H9 (cell line): ENCODE data around the gene ZC3H7B. TPM values are rescaled to one million over a fixed set of nuclear protein-coding genes. Genes with fewer than 3 reads are reported as not detected.
A peak's percentile ranks its signal among the peaks of the same experiment; 100 is the strongest.

Source experiments
- DNase-seq: peaks from one replicate; pipeline ENCODE4 v3.0.0-alpha.2; 2017
- H2AFZ ChIP-seq: one replicate; pipeline ENCODE4 v1.6.1; 2013; ENCODE audit warnings: mild to moderate bottlenecking, low read length, control low read depth, moderate library complexity
- H2AK5ac ChIP-seq: 2 replicates; pipeline ENCODE4 v1.6.1; 2013; ENCODE audit warnings: low read length, control low read depth, mixed read lengths; ENCODE audit not compliant: insufficient read length
- H2BK120ac ChIP-seq: one replicate; pipeline ENCODE4 v1.6.1; 2013; ENCODE audit warnings: low read depth, mild to moderate bottlenecking, low read length, control low read depth, inconsistent platforms; ENCODE audit not compliant: poor library complexity, severe bottlenecking
- H2BK12ac ChIP-seq: 2 replicates; pipeline ENCODE4 v1.6.1; 2013; ENCODE audit warnings: low read length, control low read depth, mixed read lengths, low read depth; ENCODE audit not compliant: insufficient read length
- H2BK15ac ChIP-seq: 2 replicates; pipeline ENCODE4 v1.6.1; 2013; ENCODE audit warnings: low read depth, low read length, control low read depth
- H2BK20ac ChIP-seq: one replicate; pipeline ENCODE4 v1.6.1; 2013; ENCODE audit warnings: low read depth, mild to moderate bottlenecking, low read length, control low read depth, inconsistent platforms; ENCODE audit not compliant: poor library complexity, severe bottlenecking
- H2BK5ac ChIP-seq: 2 replicates; pipeline ENCODE4 v1.6.1; 2013; ENCODE audit warnings: low read length, control low read depth, mixed read lengths; ENCODE audit not compliant: insufficient read length
- H3K14ac ChIP-seq: 2 replicates; pipeline ENCODE4 v1.6.1; 2013; ENCODE audit warnings: low read length, control low read depth; ENCODE audit not compliant: insufficient read depth
- H3K18ac ChIP-seq: 2 replicates; pipeline ENCODE4 v1.6.1; 2013; ENCODE audit warnings: low read depth, mild to moderate bottlenecking, mixed read lengths, low read length, control low read depth; ENCODE audit not compliant: insufficient read length
- H3K23ac ChIP-seq: 2 replicates; pipeline ENCODE4 v1.6.1; 2013; ENCODE audit warnings: low read length, control low read depth, mixed read lengths, low read depth; ENCODE audit not compliant: insufficient read length
- H3K23me2 ChIP-seq: 2 replicates; pipeline ENCODE4 v1.6.1; 2013; ENCODE audit warnings: low read depth, mild to moderate bottlenecking, mixed read lengths, low read length, control low read depth; ENCODE audit not compliant: insufficient read length, poor library complexity, severe bottlenecking
- H3K27ac ChIP-seq: 2 replicates; pipeline ENCODE4 v1.5.1; 2013; ENCODE audit warnings: low read length, control low read depth, mixed read lengths, low read depth; ENCODE audit not compliant: insufficient read length
- H3K27me3 ChIP-seq: 2 replicates; pipeline ENCODE4 v1.6.1; 2013; ENCODE audit warnings: low read length, control low read depth, inconsistent platforms; ENCODE audit not compliant: insufficient read depth
- H3K4ac ChIP-seq: 2 replicates; pipeline ENCODE4 v1.6.1; 2013; ENCODE audit warnings: low read depth, mild to moderate bottlenecking, control low read depth, inconsistent platforms, low read length, moderate library complexity
- H3K4me1 ChIP-seq: 2 replicates; pipeline ENCODE4 v1.6.1; 2013; ENCODE audit warnings: low read length, control low read depth, inconsistent platforms; ENCODE audit not compliant: insufficient read depth
- H3K4me2 ChIP-seq: 2 replicates; pipeline ENCODE4 v1.6.1; 2013; ENCODE audit warnings: low read length, control low read depth, mixed read lengths; ENCODE audit not compliant: insufficient read length, insufficient read depth
- H3K56ac ChIP-seq: 2 replicates; pipeline ENCODE4 v1.6.1; 2013; ENCODE audit warnings: low read depth, mild to moderate bottlenecking, mixed read lengths, low read length, control low read depth; ENCODE audit not compliant: insufficient read length
- H3K79me1 ChIP-seq: 2 replicates; pipeline ENCODE4 v1.6.1; 2013; ENCODE audit warnings: low read depth, mild to moderate bottlenecking, moderate library complexity, low read length, control low read depth, inconsistent platforms; ENCODE audit not compliant: insufficient read depth, poor library complexity, severe bottlenecking
- H3K79me2 ChIP-seq: 2 replicates; pipeline ENCODE4 v1.6.1; 2013; ENCODE audit warnings: low read length, control low read depth, inconsistent platforms; ENCODE audit not compliant: insufficient read depth
- H3K9ac ChIP-seq: 2 replicates; pipeline ENCODE4 v1.6.1; 2013; ENCODE audit warnings: low read length, control low read depth, mixed read lengths; ENCODE audit not compliant: insufficient read length; ENCODE audit errors: extremely low read depth
- H3K9me3 ChIP-seq: one replicate; pipeline ENCODE4 v1.6.1; 2013; ENCODE audit warnings: low read depth, low read length, inconsistent platforms; ENCODE audit not compliant: control insufficient read depth
- H3T11ph ChIP-seq: one replicate; pipeline ENCODE4 v1.6.1; 2013; ENCODE audit warnings: mild to moderate bottlenecking, low read length, control low read depth, inconsistent platforms
- H4K20me1 ChIP-seq: one replicate; pipeline ENCODE4 v1.6.1; 2013; ENCODE audit not compliant: control insufficient read depth, insufficient read length, insufficient read depth
- H4K5ac ChIP-seq: 2 replicates; pipeline ENCODE4 v1.6.1; 2013; ENCODE audit warnings: low read depth, mild to moderate bottlenecking, mixed read lengths, low read length, control low read depth; ENCODE audit not compliant: insufficient read length
- H4K8ac ChIP-seq: replicated peaks from 2 replicates; pipeline ENCODE4 v1.6.1; 2013; ENCODE audit warnings: low read length, control low read depth, mixed read lengths, low read depth; ENCODE audit not compliant: insufficient read length
- H4K91ac ChIP-seq: 2 replicates; pipeline ENCODE4 v1.6.1; 2013; ENCODE audit warnings: low read depth, mild to moderate bottlenecking, moderate library complexity, mixed read lengths, low read length, control low read depth; ENCODE audit not compliant: insufficient read length
- H3K27ac Mint-ChIP-seq, 3 experiments: 2 replicates in 2 of 3; 3 replicates in 1 of 3; pipeline ENCODE4 v1.8.0; 2020 to 2021; ENCODE audit warnings: mixed read lengths in 3 of 3, mild to moderate bottlenecking in 1 of 3, moderate library complexity in 1 of 3
- H3K27me3 Mint-ChIP-seq: 2 replicates; pipeline ENCODE4 v1.8.0; 2021; ENCODE audit warnings: low read depth, mild to moderate bottlenecking, moderate library complexity, mixed read lengths
- H3K36me3 Mint-ChIP-seq, 3 experiments: 2 replicates in 2 of 3; 3 replicates in 1 of 3; pipeline ENCODE4 v1.8.0; 2020 to 2021; ENCODE audit warnings: low read depth in 3 of 3, mixed read lengths in 3 of 3; ENCODE audit not compliant: insufficient read depth in 1 of 3
- H3K4me1 Mint-ChIP-seq, 2 experiments: 2 replicates each; pipeline ENCODE4 v1.8.0; 2020; ENCODE audit warnings: mixed read lengths in 2 of 2
- H3K4me3 Mint-ChIP-seq, 2 experiments: 2 replicates in 1 of 2; 3 replicates in 1 of 2; pipeline ENCODE4 v1.8.0; 2020 to 2021; ENCODE audit warnings: mild to moderate bottlenecking in 2 of 2, mixed read lengths in 2 of 2, moderate library complexity in 1 of 2
- H3K9me3 Mint-ChIP-seq, 2 experiments: 2 replicates in 1 of 2; 3 replicates in 1 of 2; pipeline ENCODE4 v1.8.0; 2020; ENCODE audit warnings: mild to moderate bottlenecking in 2 of 2, mixed read lengths in 2 of 2, moderate library complexity in 1 of 2
- CTCF ChIP-seq: fragments of 200-600 bp; sonication (generic); conservative IDR thresholded peaks from 3 replicates; pipeline ENCODE4 v1.8.0; 2021; ENCODE audit warnings: antibody characterized with exemption, mild to moderate bottlenecking
- WGBS: extraction: QIAGEN DNeasy Blood & Tissue Kit; methylation state at CpG from one replicate; pipeline ENCODE4 v1.1.7; 2013; ENCODE audit warnings: missing lambda C conversion rate, low lambda C conversion rate, mixed read lengths; ENCODE audit not compliant: insufficient read length; ENCODE audit errors: extremely low coverage; 5-methylcytosine and 5-hydroxymethylcytosine counted together
- total RNA-seq: library from RNA; stranded (reverse); gene quantifications from 2 replicates; pipeline ENCODE4 v1.2.1, GENCODE V29; 2021

Gene ZC3H7B
- total RNA-seq, 1 experiment from 2014 or later, result 69.3 TPM

- Histone ChIP-seq H2AFZ (peak within 1 kb of the TSS; percentile 44), H2BK120ac (no peak within 1 kb of the TSS), H3K4me2 (peak within 1 kb of the TSS; percentile 96), H3K9me3 (no peaks in the 10 kb centered on the region), H4K5ac (no peak within 1 kb of the TSS), H4K20me1 (no peaks in the 10 kb centered on the region), H3K56ac (no peak within 1 kb of the TSS), H3K27ac (peak within 1 kb of the TSS; percentile 82), H3K18ac (peak within 1 kb of the TSS; percentile 88), H3K27me3 (no peaks in the 10 kb centered on the region), H2BK5ac (peak within 1 kb of the TSS; percentile 90), H2AK5ac (no peak within 1 kb of the TSS), H3K4ac (no peak within 1 kb of the TSS), H2BK12ac (no peak within 1 kb of the TSS), H3K23ac (no peak within 1 kb of the TSS), H2BK20ac (no peak within 1 kb of the TSS), H3K4me1 (peaks cover 6% of the 10 kb centered on the region; the same call in 1 of the 2 replicates), H3K14ac (peak within 1 kb of the TSS; percentile 82), H3K79me1 (peaks cover 13% of the 10 kb centered on the region), H3T11ph (no peak within 1 kb of the TSS), H2BK15ac (peak within 1 kb of the TSS; percentile 99), H3K79me2 (peaks cover 16% of the 10 kb centered on the region; the same call in 1 of the 2 replicates), H4K8ac (no peak within 1 kb of the TSS), H4K91ac (no peak within 1 kb of the TSS), H3K23me2 (peaks cover 11% of the 10 kb centered on the region), H3K9ac (peak within 1 kb of the TSS; percentile 70)
- Mint-ChIP-seq H3K27me3 (no peaks in the 10 kb centered on the region), H3K9me3 (no peaks in the 10 kb centered on the region), H3K4me1 (peaks cover 37 to 43% of the 10 kb centered on the region in 2 experiments), H3K36me3 (peaks cover 19 to 29% (median 28%) of the 10 kb centered on the region in 3 experiments), H3K27ac (peak within 1 kb of the TSS; percentile 95 to 99 (median 98)), H3K4me3 (peak within 1 kb of the TSS; percentile 90 to 95)
- peak; percentile 99 for DNase-seq
- no peak for TF ChIP-seq CTCF
- no CpG with 5 or more reads among the region's 77 CpGs for WGBS
Observed at GRCh38 chr22:41285820-41286638, 15.3 kb upstream of the ZC3H7B start, which contains the start of gene RANGAP1. TSS of gene RANGAP1 (minus strand) at chr22:41286187. CDS start at chr22:41281044, 5,143 bp downstream.
